ENCODE results near the gene GSKIP. TPM values are rescaled to one million over a fixed set of nuclear protein-coding genes. Genes with fewer than 3 reads are reported as not detected.

GSKIP gene
- total RNA-seq, 1 donor from 2014 or later: 15.6 TPM

DNA sequence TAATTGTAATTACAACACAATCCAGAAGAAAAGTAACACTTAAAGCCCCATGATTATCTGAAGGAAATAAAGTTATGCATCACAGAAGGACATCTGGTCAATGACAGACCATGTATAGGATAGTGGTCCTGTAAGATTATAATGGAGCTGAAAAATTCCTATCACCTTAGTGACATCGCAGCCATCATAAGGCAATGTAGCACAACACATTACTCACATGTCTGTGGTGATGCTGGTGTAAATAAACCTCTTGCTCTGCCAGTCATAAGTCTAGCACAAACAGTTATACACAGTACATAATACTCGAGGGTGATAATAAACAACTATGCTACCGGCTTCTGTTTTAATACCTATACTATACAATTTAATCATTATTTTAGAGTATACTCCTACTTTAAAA lies 11.3 kb upstream of the GSKIP start:
- H3K4me3 Mint-ChIP-seq (ENCODE audit: unreplicated experiment): no peak overlapping the region
- H3K36me3 Mint-ChIP-seq (ENCODE audit: unreplicated experiment): peaks cover 4% of the 10 kb centered on the region
- no peaks in the 10 kb centered on the region for H3K4me1 Mint-ChIP-seq (ENCODE audit: unreplicated experiment)
- TF ChIP-seq, protein P1, sequence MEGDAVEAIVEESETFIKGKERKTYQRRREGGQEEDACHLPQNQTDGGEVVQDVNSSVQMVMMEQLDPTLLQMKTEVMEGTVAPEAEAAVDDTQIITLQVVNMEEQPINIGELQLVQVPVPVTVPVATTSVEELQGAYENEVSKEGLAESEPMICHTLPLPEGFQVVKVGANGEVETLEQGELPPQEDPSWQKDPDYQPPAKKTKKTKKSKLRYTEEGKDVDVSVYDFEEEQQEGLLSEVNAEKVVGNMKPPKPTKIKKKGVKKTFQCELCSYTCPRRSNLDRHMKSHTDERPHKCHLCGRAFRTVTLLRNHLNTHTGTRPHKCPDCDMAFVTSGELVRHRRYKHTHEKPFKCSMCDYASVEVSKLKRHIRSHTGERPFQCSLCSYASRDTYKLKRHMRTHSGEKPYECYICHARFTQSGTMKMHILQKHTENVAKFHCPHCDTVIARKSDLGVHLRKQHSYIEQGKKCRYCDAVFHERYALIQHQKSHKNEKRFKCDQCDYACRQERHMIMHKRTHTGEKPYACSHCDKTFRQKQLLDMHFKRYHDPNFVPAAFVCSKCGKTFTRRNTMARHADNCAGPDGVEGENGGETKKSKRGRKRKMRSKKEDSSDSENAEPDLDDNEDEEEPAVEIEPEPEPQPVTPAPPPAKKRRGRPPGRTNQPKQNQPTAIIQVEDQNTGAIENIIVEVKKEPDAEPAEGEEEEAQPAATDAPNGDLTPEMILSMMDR (IDR thresholded peaks at IDR 0.05): no peak
- no peaks in the 10 kb centered on the region for H3K27me3 Mint-ChIP-seq (ENCODE audit: unreplicated experiment)
- H3K9me3 Mint-ChIP-seq (ENCODE audit: unreplicated experiment): peaks cover 4% of the 10 kb centered on the region
- no peak overlapping the region for H3K27ac Mint-ChIP-seq (ENCODE audit: unreplicated experiment)
- DNase-seq (ENCODE audit: extremely low spot score, unreplicated experiment): no peak

DNA sequence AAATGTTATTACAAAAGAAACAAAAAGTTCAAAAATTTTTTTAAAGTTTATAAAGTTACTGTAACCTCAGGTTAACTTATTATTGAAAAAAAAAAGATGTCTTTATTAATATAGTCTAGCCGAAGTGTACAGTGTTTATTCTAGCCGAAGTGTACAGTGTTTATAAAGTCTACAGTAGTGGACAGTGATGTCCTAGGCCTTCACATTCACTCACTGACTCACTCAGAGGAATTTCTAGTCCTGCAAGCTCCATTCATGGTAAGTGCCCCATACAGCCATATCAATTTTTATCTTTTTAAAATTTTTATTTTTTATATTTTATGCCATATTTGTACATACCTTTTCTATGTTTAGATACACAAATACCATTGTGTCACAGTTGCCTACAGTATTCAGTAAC lies 10.6 kb upstream of the GSKIP start:
- Mint-ChIP-seq H3K36me3 (ENCODE audit: unreplicated experiment) (peaks cover 4% of the 10 kb centered on the region), H3K4me1 (ENCODE audit: unreplicated experiment) (no peaks in the 10 kb centered on the region), H3K9me3 (ENCODE audit: unreplicated experiment) (peaks cover 4% of the 10 kb centered on the region), H3K27me3 (ENCODE audit: unreplicated experiment) (no peaks in the 10 kb centered on the region), H3K27ac (ENCODE audit: unreplicated experiment) (no peak overlapping the region), H3K4me3 (ENCODE audit: unreplicated experiment) (no peak overlapping the region)
- TF ChIP-seq, protein P1 (IDR thresholded peaks at IDR 0.05): no peak
- no peak for DNase-seq (ENCODE audit: extremely low spot score, unreplicated experiment)

DNA sequence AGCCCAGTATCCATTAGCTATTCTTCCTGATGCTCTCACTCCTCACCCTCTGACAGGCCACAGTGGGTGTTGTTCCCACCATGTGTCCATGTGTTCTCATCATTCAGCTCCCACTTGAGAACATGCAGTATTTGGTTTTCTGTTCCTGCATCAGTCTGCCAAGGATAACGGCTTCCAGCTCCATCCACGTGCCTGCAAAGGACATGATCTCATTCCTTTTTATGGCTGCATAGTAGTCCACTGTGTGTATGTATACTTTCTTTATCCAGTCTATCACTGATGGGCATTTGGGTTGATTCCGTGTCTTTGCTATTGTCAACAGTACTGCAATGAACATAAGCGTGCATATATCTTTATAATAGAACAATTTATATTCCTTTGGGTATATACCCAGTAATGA lies 9.1 kb upstream of the GSKIP start:
- Mint-ChIP-seq H3K36me3 (ENCODE audit: unreplicated experiment) (peaks cover 4% of the 10 kb centered on the region), H3K27me3 (ENCODE audit: unreplicated experiment) (no peaks in the 10 kb centered on the region), H3K4me1 (ENCODE audit: unreplicated experiment) (no peaks in the 10 kb centered on the region), H3K9me3 (ENCODE audit: unreplicated experiment) (peaks cover 4% of the 10 kb centered on the region), H3K27ac (ENCODE audit: unreplicated experiment) (no peak overlapping the region), H3K4me3 (ENCODE audit: unreplicated experiment) (no peak overlapping the region)
- DNase-seq (ENCODE audit: extremely low spot score, unreplicated experiment): no peak
- TF ChIP-seq, protein P1 (IDR thresholded peaks at IDR 0.05): no peak

DNA sequence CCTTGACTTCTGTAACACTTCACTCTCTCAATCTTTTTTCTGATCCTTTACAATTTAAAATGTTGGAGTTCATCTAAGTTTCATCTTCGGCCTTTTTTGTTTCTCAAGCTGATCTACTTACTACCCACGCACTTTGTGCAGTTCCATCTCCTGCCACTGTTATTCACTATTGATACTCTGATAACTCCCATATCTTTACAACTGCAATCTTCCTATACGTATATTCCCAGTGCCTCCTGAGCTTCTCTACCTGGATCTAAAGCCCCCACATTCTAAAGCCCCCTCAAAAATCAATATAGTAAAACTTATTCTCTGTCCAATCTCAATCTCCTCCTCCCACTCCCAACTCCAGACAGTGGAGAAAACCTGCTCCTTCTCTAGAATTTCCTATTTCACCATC lies 6.1 kb upstream of the GSKIP start:
- no peak for DNase-seq (ENCODE audit: extremely low spot score, unreplicated experiment)
- peaks cover 26% of the 10 kb centered on the region for H3K4me1 Mint-ChIP-seq (ENCODE audit: unreplicated experiment)
- no peak overlapping the region for H3K27ac Mint-ChIP-seq (ENCODE audit: unreplicated experiment)
- peaks cover 4% of the 10 kb centered on the region for H3K36me3 Mint-ChIP-seq (ENCODE audit: unreplicated experiment)
- TF ChIP-seq, protein P1 (IDR thresholded peaks at IDR 0.05): no peak
- no peaks in the 10 kb centered on the region for H3K27me3 Mint-ChIP-seq (ENCODE audit: unreplicated experiment)
- H3K9me3 Mint-ChIP-seq (ENCODE audit: unreplicated experiment): peaks cover 4% of the 10 kb centered on the region
- no peak overlapping the region for H3K4me3 Mint-ChIP-seq (ENCODE audit: unreplicated experiment)

DNA sequence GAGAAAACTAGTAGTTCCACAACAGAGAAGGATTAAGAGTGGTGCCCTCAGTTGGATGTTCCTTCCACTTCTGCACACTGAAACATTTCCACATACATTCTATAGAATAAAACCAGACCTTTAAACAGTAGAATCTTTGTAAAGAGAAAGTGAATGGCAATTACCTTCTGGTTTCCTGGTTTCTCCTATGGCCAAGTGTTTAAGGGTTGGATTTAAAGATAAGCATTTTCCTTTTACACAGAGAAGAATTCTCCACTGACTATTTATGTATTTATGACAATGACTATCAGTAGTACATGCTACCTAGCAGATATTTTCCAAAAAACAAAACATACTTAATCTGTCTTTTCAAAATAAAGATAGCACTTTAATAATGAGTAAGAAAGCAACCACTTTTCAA lies 3.4 kb upstream of the GSKIP start:
- no peak for DNase-seq (ENCODE audit: extremely low spot score, unreplicated experiment)
- Mint-ChIP-seq H3K4me1 (ENCODE audit: unreplicated experiment) (peaks cover 37% of the 10 kb centered on the region), H3K27ac (ENCODE audit: unreplicated experiment) (no peak overlapping the region), H3K9me3 (ENCODE audit: unreplicated experiment) (no peaks in the 10 kb centered on the region), H3K27me3 (ENCODE audit: unreplicated experiment) (no peaks in the 10 kb centered on the region), H3K36me3 (ENCODE audit: unreplicated experiment) (no peaks in the 10 kb centered on the region), H3K4me3 (ENCODE audit: unreplicated experiment) (no peak overlapping the region)
- TF ChIP-seq, protein P1 (IDR thresholded peaks at IDR 0.05): no peak
